IMR-90 (cell line): ENCODE data around the gene RFT1.

Source experiments
- CHD1 ChIP-seq: IDR thresholded peaks from 2 replicates; pipeline ENCODE4 v1.6.1; 2012; ENCODE audit warnings: low read depth, low read length, improper control_type of control experiment
- CTCF ChIP-seq: conservative IDR thresholded peaks from 2 replicates; pipeline ENCODE4 v1.5.1; 2012; ENCODE audit warnings: mild to moderate bottlenecking, low read depth, low read length, improper control_type of control experiment
- ELK1 ChIP-seq: fragments of 150-350 bp; IDR thresholded peaks from 2 replicates; pipeline ENCODE4 v1.6.1; 2016; ENCODE audit warnings: low read depth, mild to moderate bottlenecking, low read length, moderate library complexity, borderline replicate concordance
- FOS ChIP-seq: fragments of 150-350 bp; IDR thresholded peaks from 2 replicates; pipeline ENCODE4 v1.6.1; 2016; ENCODE audit warnings: low read depth, low read length
- MAFK ChIP-seq: IDR thresholded peaks from 2 replicates; pipeline ENCODE4 v1.6.1; 2012; ENCODE audit warnings: low read depth, low read length, improper control_type of control experiment
- MAZ ChIP-seq: IDR thresholded peaks from 2 replicates; pipeline ENCODE4 v1.6.1; 2012; ENCODE audit warnings: low read depth, mild to moderate bottlenecking, low read length, improper control_type of control experiment, moderate library complexity, borderline replicate concordance
- MXI1 ChIP-seq: IDR thresholded peaks from 2 replicates; pipeline ENCODE4 v1.6.1; 2012; ENCODE audit warnings: low read depth, mild to moderate bottlenecking, low read length, moderate library complexity, borderline replicate concordance
- POLR2A ChIP-seq: IDR thresholded peaks from 2 replicates; pipeline ENCODE4 v1.6.1; 2012; ENCODE audit warnings: mild to moderate bottlenecking, low read depth, low read length
- RAD21 ChIP-seq: IDR thresholded peaks from 2 replicates; pipeline ENCODE4 v1.6.1; 2012; ENCODE audit warnings: low read length, improper control_type of control experiment
- RCOR1 ChIP-seq: IDR thresholded peaks from 2 replicates; pipeline ENCODE4 v1.6.1; 2012; ENCODE audit warnings: mild to moderate bottlenecking, low read length, improper control_type of control experiment; ENCODE audit not compliant: insufficient replicate concordance
- RFX5 ChIP-seq: IDR thresholded peaks from 2 replicates; pipeline ENCODE4 v1.8.0; 2012; ENCODE audit warnings: low read depth, mild to moderate bottlenecking, low read length, moderate library complexity
- USF2 ChIP-seq: fragments of 150-350 bp; IDR thresholded peaks from 2 replicates; pipeline ENCODE4 v1.6.1; 2017; ENCODE audit warnings: mild to moderate bottlenecking, antibody characterized with exemption, low read length, low read depth

GRCh38 chr3:53042651-53043050, 87.6 kb downstream of the RFT1 start:
- TF ChIP-seq CTCF (no peak), POLR2A (no peak), RAD21 (no peak), MAFK (peak; percentile 35), MAZ (no peak), FOS (no peak), ELK1 (no peak), RCOR1 (no peak), RFX5 (no peak), USF2 (no peak), MXI1 (no peak), CHD1 (no peak)
